Testis (tissue), 3 donors: ENCODE measurements around the gene VCP. TPM values are rescaled to one million over a fixed set of nuclear protein-coding genes. Genes with fewer than 3 reads are reported as not detected.
A peak's percentile ranks its signal among the peaks of the same experiment; 100 is the strongest.

Source experiments
- DNase-seq: peaks from one replicate; pipeline ENCODE4 v3.0.0-alpha.2; 2019
- H3K27ac ChIP-seq, 2 donors: fragments of 200-600 bp; sonication (generic); one replicate each; pipeline ENCODE4 v1.5.1; 2019
- H3K27me3 ChIP-seq: fragments of 200-600 bp; sonication (generic); one replicate; pipeline ENCODE4 v1.5.1; 2019
- H3K36me3 ChIP-seq: fragments of 200-600 bp; sonication (generic); one replicate; pipeline ENCODE4 v1.5.1; 2017; ENCODE audit warnings: low read depth; ENCODE audit errors: missing control alignments
- H3K4me1 ChIP-seq: fragments of 200-600 bp; sonication (generic); one replicate; pipeline ENCODE4 v1.5.1; 2019
- H3K4me3 ChIP-seq, 2 donors: fragments of 200-600 bp; sonication (generic); one replicate each; pipeline ENCODE4 v1.5.1; 2017 to 2019
- H3K9me3 ChIP-seq: fragments of 200-600 bp; sonication (generic); one replicate; pipeline ENCODE4 v1.5.1; 2017
- POLR2A ChIP-seq: fragments of 450-650 bp; IDR thresholded peaks from one replicate; pipeline ENCODE4 v1.6.1; 2017; ENCODE audit warnings: antibody characterized with exemption, mild to moderate bottlenecking, moderate library complexity
- WGBS, 2 donors: methylation state at CpG; one replicate each; pipeline ENCODE4 v1.1.5; 2018; 5-methylcytosine and 5-hydroxymethylcytosine counted together
- intact Hi-C: fragments of 100-400 bp; cut with DNase I; formaldehyde crosslinking; loops from one replicate; pipeline ENCODE4 v1.15.1; 2023; ENCODE audit warnings: low total_unique reads
- polyA plus RNA-seq: library from polyadenylated mRNA; stranded (reverse); fragments of 350-450 nt; fragmentation: Illumina TruSeq; extraction: RNeasy Lipid Tissue Mini Kit (QIAGEN cat#74804); gene quantifications from one replicate; pipeline ENCODE4 v1.2.3, GENCODE V29; 2014; ENCODE audit warnings: low read depth, low replicate concordance; ENCODE audit not compliant: insufficient read depth
- total RNA-seq, 2 donors: library from RNA; depleted of rRNA; stranded (reverse); fragments of >200 nt; gene quantifications; one replicate each; pipeline ENCODE4 v1.2.3, GENCODE V29; 2016
- TF ChIP-seq, protein P1 (sequence below), 3 experiments: fragments of 450-650 bp in 2 of 3; fragments of 200-600 bp in 1 of 3; sonication (generic) in 1 of 3; IDR thresholded peaks; one replicate each; pipeline ENCODE4 v1.5.1; 2016 to 2019; ENCODE audit warnings: antibody characterized with exemption in 3 of 3, mild to moderate bottlenecking in 2 of 3, moderate library complexity in 1 of 3

Gene VCP
- total and polyA plus RNA-seq, 3 donors from 2014 or later: 171 to 229 (median 186) TPM

DNA sequence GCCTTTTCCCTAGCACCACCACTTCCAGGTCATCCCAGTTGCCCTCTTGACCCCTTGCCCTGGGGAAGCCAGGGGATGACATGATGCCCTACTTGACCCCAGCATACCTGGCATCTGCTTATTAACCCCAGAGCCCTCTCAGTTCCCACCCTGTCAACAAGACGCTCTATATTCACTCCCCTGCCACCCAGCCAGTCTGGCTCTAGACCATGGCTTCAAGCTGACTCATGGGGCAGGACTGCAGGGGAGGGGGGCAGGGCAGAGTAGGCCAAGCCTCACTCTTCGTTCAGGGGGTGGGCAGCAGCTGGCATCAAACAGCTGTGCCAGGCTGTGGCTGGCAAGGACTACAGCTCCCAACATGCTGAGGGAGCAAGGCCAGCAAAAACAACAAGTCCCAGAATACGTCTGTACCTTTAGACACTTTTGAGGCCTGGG, 37.9 kb upstream of the VCP start:
- no peaks in the 10 kb centered on the region for H3K9me3 ChIP-seq
- 42 to 50% methylated on average over 3 of the region's 3 CpGs for WGBS, 2 donors
- H3K27me3 ChIP-seq: no peaks in the 10 kb centered on the region
- H3K36me3 ChIP-seq: no peaks in the 10 kb centered on the region
- H3K4me1 ChIP-seq: peaks cover 36% of the 10 kb centered on the region
- TF ChIP-seq, protein P1, sequence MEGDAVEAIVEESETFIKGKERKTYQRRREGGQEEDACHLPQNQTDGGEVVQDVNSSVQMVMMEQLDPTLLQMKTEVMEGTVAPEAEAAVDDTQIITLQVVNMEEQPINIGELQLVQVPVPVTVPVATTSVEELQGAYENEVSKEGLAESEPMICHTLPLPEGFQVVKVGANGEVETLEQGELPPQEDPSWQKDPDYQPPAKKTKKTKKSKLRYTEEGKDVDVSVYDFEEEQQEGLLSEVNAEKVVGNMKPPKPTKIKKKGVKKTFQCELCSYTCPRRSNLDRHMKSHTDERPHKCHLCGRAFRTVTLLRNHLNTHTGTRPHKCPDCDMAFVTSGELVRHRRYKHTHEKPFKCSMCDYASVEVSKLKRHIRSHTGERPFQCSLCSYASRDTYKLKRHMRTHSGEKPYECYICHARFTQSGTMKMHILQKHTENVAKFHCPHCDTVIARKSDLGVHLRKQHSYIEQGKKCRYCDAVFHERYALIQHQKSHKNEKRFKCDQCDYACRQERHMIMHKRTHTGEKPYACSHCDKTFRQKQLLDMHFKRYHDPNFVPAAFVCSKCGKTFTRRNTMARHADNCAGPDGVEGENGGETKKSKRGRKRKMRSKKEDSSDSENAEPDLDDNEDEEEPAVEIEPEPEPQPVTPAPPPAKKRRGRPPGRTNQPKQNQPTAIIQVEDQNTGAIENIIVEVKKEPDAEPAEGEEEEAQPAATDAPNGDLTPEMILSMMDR (IDR thresholded peaks at IDR 0.05): no peak
- TF ChIP-seq POLR2A: no peak
- DNase-seq: peak; percentile 9
- intact Hi-C loops: loop anchor here (10.0 kb wide), 2 partner anchors 364 to 444 kb away; no protein-coding TSS in a partner anchor
- H3K4me3 ChIP-seq: no peak overlapping the region
- no peak overlapping the region for H3K27ac ChIP-seq

DNA sequence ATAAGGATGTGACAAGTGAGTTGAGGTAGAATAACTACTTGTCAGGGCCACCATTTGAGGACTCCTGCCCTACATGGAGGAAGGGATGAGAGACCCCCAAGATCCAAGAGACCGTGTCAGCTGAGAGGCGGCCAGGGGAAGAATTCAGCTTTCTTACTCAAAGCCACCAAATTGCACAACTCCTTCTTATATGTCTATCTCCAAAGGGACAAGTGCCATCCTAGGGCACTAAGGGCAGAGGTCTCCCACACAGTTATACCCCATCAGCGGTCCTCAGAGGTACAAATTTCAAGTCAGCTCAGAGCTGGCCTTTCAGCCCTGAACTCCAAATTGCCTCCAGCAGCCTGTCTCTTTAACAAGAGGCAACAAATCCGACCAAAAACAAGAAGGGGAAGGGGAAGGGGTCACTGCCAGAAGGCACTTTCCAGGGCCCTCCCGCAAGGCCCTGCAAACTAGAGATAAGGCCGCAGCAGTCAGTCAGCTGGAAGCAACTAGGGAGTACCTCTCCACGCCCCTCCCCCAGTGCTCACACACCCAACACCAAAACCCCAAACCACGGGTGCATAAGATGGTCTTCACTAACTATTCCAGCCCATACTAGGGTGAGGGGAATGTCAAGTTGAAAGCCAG, 36.6 kb upstream of the VCP start:
- intact Hi-C loops: loop anchor here (10.0 kb wide), 1 partner anchor 114 kb away; no protein-coding TSS in a partner anchor
- Histone ChIP-seq H3K9me3 (no peaks in the 10 kb centered on the region), H3K4me1 (peaks cover 23% of the 10 kb centered on the region), H3K27ac (no peak overlapping the region), H3K4me3 (no peak overlapping the region), H3K27me3 (no peaks in the 10 kb centered on the region), H3K36me3 (no peaks in the 10 kb centered on the region)
- 63 to 72% methylated on average over 7 to 8 of the region's 8 CpGs for WGBS, 2 donors
- TF ChIP-seq, protein P1 (IDR thresholded peaks at IDR 0.05): no peak
- TF ChIP-seq POLR2A: no peak
- peak; percentile 7 for DNase-seq

DNA sequence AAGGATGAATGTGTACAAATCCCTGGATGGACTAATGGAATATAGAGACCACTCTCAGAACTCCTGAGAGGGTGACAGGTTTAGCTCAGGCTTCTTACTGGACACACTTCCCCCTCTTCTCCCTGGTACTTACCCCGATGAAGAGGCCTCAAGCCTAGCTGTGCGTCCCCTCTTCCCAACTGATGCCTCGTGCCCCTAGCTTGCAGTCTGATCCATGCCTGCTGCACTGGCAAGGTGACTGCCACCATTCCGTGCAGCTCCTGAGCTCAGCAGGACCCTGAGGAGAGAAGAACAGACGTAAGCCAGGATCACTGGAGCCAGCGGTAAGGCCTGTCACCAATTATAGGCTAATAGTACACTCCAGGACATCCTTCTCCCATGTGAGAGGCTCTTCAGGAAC, 36.0 kb upstream of the VCP start:
- Histone ChIP-seq H3K27me3 (no peaks in the 10 kb centered on the region), H3K4me1 (peaks cover 21% of the 10 kb centered on the region), H3K9me3 (no peaks in the 10 kb centered on the region), H3K27ac (no peak overlapping the region), H3K4me3 (no peak overlapping the region), H3K36me3 (no peaks in the 10 kb centered on the region)
- DNase-seq: peak; percentile 8
- 91 to 93% methylated on average over 5 to 6 of the region's 6 CpGs for WGBS, 2 donors
- intact Hi-C loops: loop anchor here (10.0 kb wide), 1 partner anchor 114 kb away; no protein-coding TSS in a partner anchor
- TF ChIP-seq, protein P1 (IDR thresholded peaks at IDR 0.05): no peak

DNA sequence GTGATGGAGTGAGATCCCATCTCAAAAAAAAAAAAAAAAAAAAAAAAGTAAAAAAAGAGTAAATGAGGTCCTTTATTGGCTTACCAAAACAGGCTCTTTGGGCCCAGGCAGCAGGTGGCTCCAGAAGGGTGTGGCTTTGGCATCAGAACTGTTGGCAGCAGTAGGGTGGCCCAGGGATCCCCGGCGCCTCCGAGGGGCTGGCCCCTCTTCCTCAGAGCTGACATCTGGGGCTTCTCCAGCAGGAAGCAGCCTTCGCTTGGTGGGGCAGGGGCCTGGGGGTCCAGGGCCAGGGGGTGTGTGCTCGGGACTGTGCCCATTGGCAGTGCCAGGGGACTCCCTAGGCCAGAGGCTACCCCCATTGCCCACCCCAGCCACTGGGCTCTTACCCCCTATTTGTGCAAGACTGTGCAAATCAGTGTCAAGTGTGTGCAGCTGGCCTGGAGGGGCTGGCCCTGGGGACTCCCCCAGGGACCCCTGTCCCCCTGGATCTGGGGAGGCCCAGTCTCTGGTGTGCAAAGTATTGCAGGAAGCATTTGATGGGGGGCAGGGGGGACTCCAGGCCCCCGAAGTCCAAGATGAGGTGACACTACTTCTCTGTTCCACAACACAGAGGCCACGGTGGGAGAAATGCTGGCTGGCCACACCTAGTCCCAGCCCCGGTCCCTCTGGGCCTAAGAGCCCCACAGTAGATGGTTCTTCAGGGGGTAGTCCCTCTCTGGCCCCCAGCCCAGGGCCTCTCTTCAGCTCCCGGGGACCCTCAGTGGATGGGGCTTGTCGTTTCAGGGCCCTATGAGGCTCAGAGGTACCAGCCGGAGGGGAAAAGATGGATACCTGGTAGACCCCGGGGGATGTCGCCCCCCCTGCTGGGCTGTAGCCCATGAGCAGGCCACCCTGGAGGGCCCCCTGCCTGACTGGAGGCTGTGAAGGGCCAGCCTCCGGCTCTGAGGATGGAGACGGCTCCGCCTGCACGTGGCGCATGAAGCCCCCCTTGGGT, 35.2 kb upstream of the VCP start:
- TF ChIP-seq, protein P1 (IDR thresholded peaks at IDR 0.05): no peak
- TF ChIP-seq POLR2A: no peak
- intact Hi-C loops: loop anchor here (10.0 kb wide), 1 partner anchor 113 kb away; no protein-coding TSS in a partner anchor

More for the DNA sequence above, 35.2 kb upstream of the VCP start:
- no peak for DNase-seq
- Histone ChIP-seq H3K27ac (no peak overlapping the region), H3K27me3 (no peaks in the 10 kb centered on the region), H3K9me3 (no peaks in the 10 kb centered on the region), H3K36me3 (no peaks in the 10 kb centered on the region), H3K4me1 (peaks cover 22% of the 10 kb centered on the region), H3K4me3 (no peak overlapping the region)
- 72 to 80% methylated on average over 8 to 17 of the region's 18 CpGs for WGBS, 2 donors
